ENCODE data around the gene RARB.

GRCh38 chr3:25576146-25576545 lies 148.1 kb downstream of the RARB start:
- TF ChIP-seq, protein P1, sequence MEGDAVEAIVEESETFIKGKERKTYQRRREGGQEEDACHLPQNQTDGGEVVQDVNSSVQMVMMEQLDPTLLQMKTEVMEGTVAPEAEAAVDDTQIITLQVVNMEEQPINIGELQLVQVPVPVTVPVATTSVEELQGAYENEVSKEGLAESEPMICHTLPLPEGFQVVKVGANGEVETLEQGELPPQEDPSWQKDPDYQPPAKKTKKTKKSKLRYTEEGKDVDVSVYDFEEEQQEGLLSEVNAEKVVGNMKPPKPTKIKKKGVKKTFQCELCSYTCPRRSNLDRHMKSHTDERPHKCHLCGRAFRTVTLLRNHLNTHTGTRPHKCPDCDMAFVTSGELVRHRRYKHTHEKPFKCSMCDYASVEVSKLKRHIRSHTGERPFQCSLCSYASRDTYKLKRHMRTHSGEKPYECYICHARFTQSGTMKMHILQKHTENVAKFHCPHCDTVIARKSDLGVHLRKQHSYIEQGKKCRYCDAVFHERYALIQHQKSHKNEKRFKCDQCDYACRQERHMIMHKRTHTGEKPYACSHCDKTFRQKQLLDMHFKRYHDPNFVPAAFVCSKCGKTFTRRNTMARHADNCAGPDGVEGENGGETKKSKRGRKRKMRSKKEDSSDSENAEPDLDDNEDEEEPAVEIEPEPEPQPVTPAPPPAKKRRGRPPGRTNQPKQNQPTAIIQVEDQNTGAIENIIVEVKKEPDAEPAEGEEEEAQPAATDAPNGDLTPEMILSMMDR (IDR thresholded peaks at IDR 0.05; ENCODE audit: low read depth, low read length) = no peak
- no peak for TF ChIP-seq EZH2phosphoT487 (IDR thresholded peaks at IDR 0.05; ENCODE audit: low read depth)
